SK-N-SH treated with all-trans-retinoic acid at 6 μM for 48 hours (cell line): ENCODE results near the gene KRT7.

Experiments used
- ATAC-seq: fragments of 200-7000 bp; cut with Tn5 transposase; 3 replicates; pipeline ENCODE4 v1.9.1; 2020; ENCODE audit warnings: mild to moderate bottlenecking, moderate library complexity
- ARNTL ChIP-seq: fragments of 450-650 bp; formaldehyde crosslinking; IDR thresholded peaks from 2 replicates; pipeline ENCODE4 v1.5.0; 2020; ENCODE audit warnings: low read depth, mild to moderate bottlenecking, moderate library complexity, borderline replicate concordance
- CSDC2 ChIP-seq: fragments of 250-450 bp; sonication (Bioruptor Pico); IDR thresholded peaks from 2 replicates; pipeline ENCODE4 v1.5.0; 2020; ENCODE audit warnings: mild to moderate bottlenecking, moderate library complexity
- ESRRG ChIP-seq: fragments of 250-450 bp; sonication (Bioruptor Pico); IDR thresholded peaks from 2 replicates; pipeline ENCODE4 v1.6.1; 2021; ENCODE audit warnings: mild to moderate bottlenecking
- GLIS3 ChIP-seq: fragments of 250-450 bp; sonication (Bioruptor Pico); IDR thresholded peaks from 2 replicates; pipeline ENCODE4 v1.5.0; 2020; ENCODE audit warnings: mild to moderate bottlenecking, moderate library complexity
- ISL1 ChIP-seq: fragments of 250-450 bp; sonication (Bioruptor Pico); IDR thresholded peaks from 2 replicates; pipeline ENCODE4 v2.1.2; 2022; ENCODE audit warnings: mild to moderate bottlenecking, moderate library complexity
- OSR1 ChIP-seq: fragments of 250-450 bp; sonication (Bioruptor Pico); IDR thresholded peaks from 2 replicates; pipeline ENCODE4 v1.8.0; 2022; ENCODE audit warnings: moderate library complexity, mild to moderate bottlenecking, inconsistent platforms
- PPARA ChIP-seq: fragments of 250-450 bp; sonication (Bioruptor Pico); IDR thresholded peaks from 2 replicates; pipeline ENCODE4 v1.5.0; 2020; ENCODE audit warnings: mild to moderate bottlenecking, borderline replicate concordance
- SNAI2 ChIP-seq: fragments of 250-450 bp; sonication (Bioruptor Pico); IDR thresholded peaks from 2 replicates; pipeline ENCODE4 v1.5.0; 2020; ENCODE audit warnings: mild to moderate bottlenecking, moderate library complexity
- TCF4 ChIP-seq: fragments of 250-450 bp; sonication (Bioruptor Pico); IDR thresholded peaks from 2 replicates; pipeline ENCODE4 v1.8.0; 2021; ENCODE audit warnings: mild to moderate bottlenecking, moderate library complexity, borderline replicate concordance
- TOX ChIP-seq: fragments of 250-450 bp; sonication (Bioruptor Pico); IDR thresholded peaks from 2 replicates; pipeline ENCODE4 v1.8.0; 2021; ENCODE audit warnings: mild to moderate bottlenecking, moderate library complexity, borderline replicate concordance
- ZC3H10 ChIP-seq: fragments of 250-450 bp; sonication (Bioruptor Pico); IDR thresholded peaks from 2 replicates; pipeline ENCODE4 v1.5.1; 2021; ENCODE audit warnings: mild to moderate bottlenecking, moderate library complexity
- ZFP3 ChIP-seq: fragments of 250-450 bp; sonication (Bioruptor Pico); IDR thresholded peaks from 2 replicates; pipeline ENCODE4 v1.5.0; 2020; ENCODE audit warnings: mild to moderate bottlenecking, moderate library complexity
- ZFP30 ChIP-seq: fragments of 450-650 bp; formaldehyde crosslinking; IDR thresholded peaks from 2 replicates; pipeline ENCODE4 v1.5.0; 2022; ENCODE audit warnings: mild to moderate bottlenecking, moderate library complexity
- ZNF565 ChIP-seq: fragments of 450-650 bp; formaldehyde crosslinking; conservative IDR thresholded peaks from 2 replicates; pipeline ENCODE4 v1.5.0; 2020; ENCODE audit warnings: low read depth, mild to moderate bottlenecking, moderate library complexity
- TF ChIP-seq, protein P1 (sequence below): fragments of 250-450 bp; sonication (Bioruptor Pico); IDR thresholded peaks from 2 replicates; pipeline ENCODE4 v1.5.1; 2020; ENCODE audit warnings: low read depth, mild to moderate bottlenecking, moderate library complexity
- TF ChIP-seq, protein P2 (sequence below): fragments of 250-450 bp; sonication (Bioruptor Pico); IDR thresholded peaks from 2 replicates; pipeline ENCODE4 v1.5.0; 2020; ENCODE audit warnings: mild to moderate bottlenecking, moderate library complexity
- TF ChIP-seq, protein P3 (sequence below): fragments of 250-450 bp; sonication (Bioruptor Pico); IDR thresholded peaks from 2 replicates; pipeline ENCODE4 v1.8.0; 2020; ENCODE audit warnings: mild to moderate bottlenecking, moderate library complexity, borderline replicate concordance
- TF ChIP-seq, protein P4 (sequence below): fragments of 250-450 bp; sonication (Bioruptor Pico); IDR thresholded peaks from 2 replicates; pipeline ENCODE4 v1.5.1; 2021; ENCODE audit warnings: mild to moderate bottlenecking, moderate library complexity
- TF ChIP-seq, protein P5 (sequence below): fragments of 250-450 bp; sonication (Bioruptor Pico); IDR thresholded peaks from 2 replicates; pipeline ENCODE4 v1.8.0; 2021; ENCODE audit warnings: low read depth, mild to moderate bottlenecking, moderate library complexity, borderline replicate concordance

The KRT7 gene

DNA sequence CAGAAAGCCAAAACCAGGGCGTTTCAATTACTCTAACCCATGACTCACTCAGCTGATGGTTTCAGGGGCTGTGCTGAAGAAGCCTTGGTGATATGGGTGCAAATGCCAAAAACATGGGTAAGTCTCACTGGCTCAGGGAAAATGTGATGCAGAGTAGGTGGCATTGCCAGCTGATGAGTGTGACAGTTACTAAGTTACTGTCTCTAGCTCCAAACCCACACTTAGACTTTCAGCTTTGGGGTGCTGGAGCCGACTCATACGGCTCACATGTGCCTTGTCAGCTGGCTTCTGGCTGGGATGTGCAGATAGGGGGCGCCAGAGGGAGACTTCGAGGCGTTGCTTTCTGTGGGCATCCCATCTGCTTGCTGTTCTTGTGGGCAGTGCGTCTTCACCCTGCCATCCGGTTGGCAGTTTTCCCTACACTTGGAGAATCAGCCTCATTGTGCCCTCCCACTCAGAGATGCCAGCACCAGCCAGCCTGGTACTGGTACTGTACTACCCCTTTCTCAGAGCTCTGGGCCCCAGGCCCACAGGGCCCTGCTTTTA lies 11.1 kb upstream of the KRT7 start:
- peak; percentile 90 for ATAC-seq
- TF ChIP-seq, protein P1, sequence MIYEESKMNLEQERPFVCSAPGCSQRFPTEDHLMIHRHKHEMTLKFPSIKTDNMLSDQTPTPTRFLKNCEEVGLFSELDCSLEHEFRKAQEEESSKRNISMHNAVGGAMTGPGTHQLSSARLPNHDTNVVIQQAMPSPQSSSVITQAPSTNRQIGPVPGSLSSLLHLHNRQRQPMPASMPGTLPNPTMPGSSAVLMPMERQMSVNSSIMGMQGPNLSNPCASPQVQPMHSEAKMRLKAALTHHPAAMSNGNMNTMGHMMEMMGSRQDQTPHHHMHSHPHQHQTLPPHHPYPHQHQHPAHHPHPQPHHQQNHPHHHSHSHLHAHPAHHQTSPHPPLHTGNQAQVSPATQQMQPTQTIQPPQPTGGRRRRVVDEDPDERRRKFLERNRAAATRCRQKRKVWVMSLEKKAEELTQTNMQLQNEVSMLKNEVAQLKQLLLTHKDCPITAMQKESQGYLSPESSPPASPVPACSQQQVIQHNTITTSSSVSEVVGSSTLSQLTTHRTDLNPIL (CRISPR knock-in tag): no peak
- no peak for TF ChIP-seq ARNTL (CRISPR knock-in tag)
- no peak for TF ChIP-seq ISL1 (CRISPR knock-in tag)
- TF ChIP-seq, protein P2, sequence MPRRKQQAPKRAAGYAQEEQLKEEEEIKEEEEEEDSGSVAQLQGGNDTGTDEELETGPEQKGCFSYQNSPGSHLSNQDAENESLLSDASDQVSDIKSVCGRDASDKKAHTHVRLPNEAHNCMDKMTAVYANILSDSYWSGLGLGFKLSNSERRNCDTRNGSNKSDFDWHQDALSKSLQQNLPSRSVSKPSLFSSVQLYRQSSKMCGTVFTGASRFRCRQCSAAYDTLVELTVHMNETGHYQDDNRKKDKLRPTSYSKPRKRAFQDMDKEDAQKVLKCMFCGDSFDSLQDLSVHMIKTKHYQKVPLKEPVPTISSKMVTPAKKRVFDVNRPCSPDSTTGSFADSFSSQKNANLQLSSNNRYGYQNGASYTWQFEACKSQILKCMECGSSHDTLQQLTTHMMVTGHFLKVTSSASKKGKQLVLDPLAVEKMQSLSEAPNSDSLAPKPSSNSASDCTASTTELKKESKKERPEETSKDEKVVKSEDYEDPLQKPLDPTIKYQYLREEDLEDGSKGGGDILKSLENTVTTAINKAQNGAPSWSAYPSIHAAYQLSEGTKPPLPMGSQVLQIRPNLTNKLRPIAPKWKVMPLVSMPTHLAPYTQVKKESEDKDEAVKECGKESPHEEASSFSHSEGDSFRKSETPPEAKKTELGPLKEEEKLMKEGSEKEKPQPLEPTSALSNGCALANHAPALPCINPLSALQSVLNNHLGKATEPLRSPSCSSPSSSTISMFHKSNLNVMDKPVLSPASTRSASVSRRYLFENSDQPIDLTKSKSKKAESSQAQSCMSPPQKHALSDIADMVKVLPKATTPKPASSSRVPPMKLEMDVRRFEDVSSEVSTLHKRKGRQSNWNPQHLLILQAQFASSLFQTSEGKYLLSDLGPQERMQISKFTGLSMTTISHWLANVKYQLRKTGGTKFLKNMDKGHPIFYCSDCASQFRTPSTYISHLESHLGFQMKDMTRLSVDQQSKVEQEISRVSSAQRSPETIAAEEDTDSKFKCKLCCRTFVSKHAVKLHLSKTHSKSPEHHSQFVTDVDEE (CRISPR knock-in tag): no peak
- TF ChIP-seq TCF4: no peak
- TF ChIP-seq ZFP3 (CRISPR knock-in tag): no peak
- TF ChIP-seq CSDC2 (CRISPR knock-in tag): no peak
- no peak for TF ChIP-seq TOX
- no peak for TF ChIP-seq ESRRG (CRISPR knock-in tag)
- no peak for TF ChIP-seq SNAI2 (CRISPR knock-in tag)
- TF ChIP-seq, protein P3, sequence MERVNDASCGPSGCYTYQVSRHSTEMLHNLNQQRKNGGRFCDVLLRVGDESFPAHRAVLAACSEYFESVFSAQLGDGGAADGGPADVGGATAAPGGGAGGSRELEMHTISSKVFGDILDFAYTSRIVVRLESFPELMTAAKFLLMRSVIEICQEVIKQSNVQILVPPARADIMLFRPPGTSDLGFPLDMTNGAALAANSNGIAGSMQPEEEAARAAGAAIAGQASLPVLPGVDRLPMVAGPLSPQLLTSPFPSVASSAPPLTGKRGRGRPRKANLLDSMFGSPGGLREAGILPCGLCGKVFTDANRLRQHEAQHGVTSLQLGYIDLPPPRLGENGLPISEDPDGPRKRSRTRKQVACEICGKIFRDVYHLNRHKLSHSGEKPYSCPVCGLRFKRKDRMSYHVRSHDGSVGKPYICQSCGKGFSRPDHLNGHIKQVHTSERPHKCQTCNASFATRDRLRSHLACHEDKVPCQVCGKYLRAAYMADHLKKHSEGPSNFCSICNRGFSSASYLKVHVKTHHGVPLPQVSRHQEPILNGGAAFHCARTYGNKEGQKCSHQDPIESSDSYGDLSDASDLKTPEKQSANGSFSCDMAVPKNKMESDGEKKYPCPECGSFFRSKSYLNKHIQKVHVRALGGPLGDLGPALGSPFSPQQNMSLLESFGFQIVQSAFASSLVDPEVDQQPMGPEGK: no peak
- TF ChIP-seq, protein P4, sequence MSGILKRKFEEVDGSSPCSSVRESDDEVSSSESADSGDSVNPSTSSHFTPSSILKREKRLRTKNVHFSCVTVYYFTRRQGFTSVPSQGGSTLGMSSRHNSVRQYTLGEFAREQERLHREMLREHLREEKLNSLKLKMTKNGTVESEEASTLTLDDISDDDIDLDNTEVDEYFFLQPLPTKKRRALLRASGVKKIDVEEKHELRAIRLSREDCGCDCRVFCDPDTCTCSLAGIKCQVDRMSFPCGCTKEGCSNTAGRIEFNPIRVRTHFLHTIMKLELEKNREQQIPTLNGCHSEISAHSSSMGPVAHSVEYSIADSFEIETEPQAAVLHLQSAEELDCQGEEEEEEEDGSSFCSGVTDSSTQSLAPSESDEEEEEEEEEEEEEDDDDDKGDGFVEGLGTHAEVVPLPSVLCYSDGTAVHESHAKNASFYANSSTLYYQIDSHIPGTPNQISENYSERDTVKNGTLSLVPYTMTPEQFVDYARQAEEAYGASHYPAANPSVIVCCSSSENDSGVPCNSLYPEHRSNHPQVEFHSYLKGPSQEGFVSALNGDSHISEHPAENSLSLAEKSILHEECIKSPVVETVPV: no peak
- no peak for TF ChIP-seq ZC3H10 (CRISPR knock-in tag)
- no peak for TF ChIP-seq OSR1 (CRISPR knock-in tag)
- no peak for TF ChIP-seq ZFP30
- TF ChIP-seq GLIS3 (CRISPR knock-in tag): no peak
- TF ChIP-seq ZNF565 (CRISPR knock-in tag): no peak
- TF ChIP-seq, all 23 proteins: peak for 0

DNA sequence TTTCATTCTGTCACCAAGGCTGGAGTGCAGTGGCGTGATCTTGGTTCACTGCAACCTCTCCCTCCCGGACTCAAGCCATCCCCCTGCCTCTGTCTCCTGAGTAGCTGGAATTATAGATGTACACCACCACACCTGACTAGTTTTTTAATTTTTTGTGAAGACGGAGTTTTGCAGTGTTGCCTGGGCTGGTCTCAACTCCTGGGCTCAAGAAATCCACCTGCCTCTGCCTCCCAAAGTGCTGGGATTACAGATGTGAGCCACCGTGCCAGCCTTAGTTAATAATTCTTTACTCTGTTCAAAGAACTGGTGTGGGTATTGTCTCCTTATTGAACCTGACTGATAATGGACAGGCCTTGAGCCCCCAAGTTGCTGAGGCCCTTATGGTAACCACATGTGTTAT lies 10.4 kb upstream of the KRT7 start:
- no peak for TF ChIP-seq TCF4
- TF ChIP-seq, protein P1 (CRISPR knock-in tag): no peak
- ATAC-seq: no peak

DNA sequence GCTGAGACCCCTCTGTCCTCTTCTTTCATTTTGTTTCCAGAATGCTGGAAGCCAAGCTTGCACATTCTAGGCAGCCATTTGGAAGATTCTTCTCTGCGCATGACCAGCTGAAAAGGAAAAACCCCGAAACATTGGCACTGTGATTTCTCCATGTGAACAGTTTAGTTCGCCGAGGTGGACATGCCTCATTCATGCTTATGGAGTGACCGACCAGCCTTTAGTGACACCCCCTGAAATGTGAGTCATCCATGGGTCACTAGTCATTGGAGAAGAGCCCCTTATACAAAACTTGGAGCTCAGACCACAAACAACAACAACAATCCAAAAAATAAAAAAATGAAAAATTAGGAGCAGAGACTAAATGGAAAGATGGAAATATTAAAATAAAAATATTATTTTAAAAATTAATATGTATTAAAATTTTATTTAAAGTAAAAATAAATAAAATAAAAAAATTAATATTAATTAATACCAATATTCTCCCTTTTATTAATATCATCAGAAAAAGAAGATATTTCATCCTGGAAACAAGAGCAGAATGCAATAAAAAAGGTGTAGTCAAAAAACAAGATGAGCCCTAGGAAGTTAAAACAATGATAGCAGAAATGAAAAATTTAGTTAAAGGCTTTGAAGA lies 9.5 kb upstream of the KRT7 start:
- no peak for TF ChIP-seq GLIS3 (CRISPR knock-in tag)
- TF ChIP-seq, all 23 proteins: peak for 0

DNA sequence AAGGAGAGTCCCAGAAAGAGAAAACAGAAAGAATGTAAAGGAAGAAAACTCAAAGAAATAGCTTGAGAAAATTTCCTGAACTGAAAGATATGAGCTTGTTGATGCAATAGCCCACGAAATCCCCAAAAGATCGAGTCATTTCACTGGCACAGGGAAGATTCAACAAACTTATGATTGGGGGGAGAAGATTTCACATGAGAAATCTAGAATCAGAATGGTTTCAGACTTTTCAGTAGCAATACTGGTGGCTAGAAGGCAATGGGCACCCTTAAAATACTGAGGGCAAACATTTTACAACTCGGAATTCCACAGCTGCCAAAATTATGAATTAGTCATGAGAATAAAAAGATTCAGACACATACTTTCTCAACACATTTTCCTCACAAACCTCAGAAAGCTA lies 8.9 kb upstream of the KRT7 start:
- ATAC-seq: no peak
- TF ChIP-seq CSDC2 (CRISPR knock-in tag): no peak
- TF ChIP-seq ESRRG (CRISPR knock-in tag): no peak
- TF ChIP-seq TOX: no peak
- no peak for TF ChIP-seq ZC3H10 (CRISPR knock-in tag)
- TF ChIP-seq ZFP30: no peak
- TF ChIP-seq, protein P2 (CRISPR knock-in tag): no peak
- TF ChIP-seq, protein P5, sequence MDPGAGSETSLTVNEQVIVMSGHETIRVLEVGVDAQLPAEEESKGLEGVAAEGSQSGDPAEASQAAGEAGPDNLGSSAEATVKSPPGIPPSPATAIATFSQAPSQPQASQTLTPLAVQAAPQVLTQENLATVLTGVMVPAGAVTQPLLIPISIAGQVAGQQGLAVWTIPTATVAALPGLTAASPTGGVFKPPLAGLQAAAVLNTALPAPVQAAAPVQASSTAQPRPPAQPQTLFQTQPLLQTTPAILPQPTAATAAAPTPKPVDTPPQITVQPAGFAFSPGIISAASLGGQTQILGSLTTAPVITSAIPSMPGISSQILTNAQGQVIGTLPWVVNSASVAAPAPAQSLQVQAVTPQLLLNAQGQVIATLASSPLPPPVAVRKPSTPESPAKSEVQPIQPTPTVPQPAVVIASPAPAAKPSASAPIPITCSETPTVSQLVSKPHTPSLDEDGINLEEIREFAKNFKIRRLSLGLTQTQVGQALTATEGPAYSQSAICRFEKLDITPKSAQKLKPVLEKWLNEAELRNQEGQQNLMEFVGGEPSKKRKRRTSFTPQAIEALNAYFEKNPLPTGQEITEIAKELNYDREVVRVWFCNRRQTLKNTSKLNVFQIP (CRISPR knock-in tag): no peak
- no peak for TF ChIP-seq GLIS3 (CRISPR knock-in tag)
- no peak for TF ChIP-seq PPARA (CRISPR knock-in tag)
- no peak for TF ChIP-seq TCF4
- TF ChIP-seq, protein P4: no peak
- TF ChIP-seq ZNF565 (CRISPR knock-in tag): no peak

More for the DNA sequence above, 9.5 kb upstream of the KRT7 start:
- no peak for ATAC-seq
